Measurements from ENCODE around the gene EXOSC9.

Gene EXOSC9

DNA sequence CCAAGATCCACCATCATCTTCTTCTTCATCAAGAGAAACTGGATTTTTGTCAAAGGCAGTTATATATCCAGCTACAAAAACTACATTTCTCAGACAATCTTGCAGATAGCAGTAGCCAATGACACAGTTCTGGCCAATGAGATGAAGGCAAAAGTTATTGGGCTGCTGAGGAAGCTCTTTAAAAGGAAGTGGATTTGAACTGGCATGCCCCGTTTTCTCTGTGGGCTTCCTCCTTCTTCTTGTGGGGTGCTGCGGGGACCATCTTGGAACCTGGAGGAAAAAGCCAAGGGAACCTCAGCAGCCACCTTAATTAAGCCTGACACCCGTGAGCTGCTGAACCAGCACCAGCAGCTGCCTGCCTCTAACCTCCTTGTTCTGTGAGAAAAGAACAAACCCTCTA, 40.9 kb upstream of the EXOSC9 start:
- no peak for ATAC-seq (ENCODE audit: insufficient read depth, low read depth)
- H3K79me2 ChIP-seq (ENCODE audit: insufficient read depth, low read length), result no peaks in the 10 kb centered on the region
- no peaks in the 10 kb centered on the region for H3K36me3 ChIP-seq (ENCODE audit: insufficient read depth, low read length)
- no peak overlapping the region for H3K4me2 ChIP-seq (ENCODE audit: insufficient read depth, low read length)
- no peak overlapping the region for H3K4me3 ChIP-seq (ENCODE audit: low read depth in 1 of 2, low read length in 2 of 2)
- no peaks in the 10 kb centered on the region for H3K9me3 ChIP-seq (ENCODE audit: insufficient read depth, low read length, severe bottlenecking)
- no peak overlapping the region for H3K27ac ChIP-seq (ENCODE audit: low read length)
- H4K20me1 ChIP-seq (ENCODE audit: insufficient read depth, low read length), result no peaks in the 10 kb centered on the region
- no peaks in the 10 kb centered on the region for H3K4me1 ChIP-seq (ENCODE audit: insufficient read depth, low read length)
- DNase-seq, result no peak
- no peak overlapping the region for H2AFZ ChIP-seq (ENCODE audit: low read depth, low read length)
- TF ChIP-seq, protein P1, sequence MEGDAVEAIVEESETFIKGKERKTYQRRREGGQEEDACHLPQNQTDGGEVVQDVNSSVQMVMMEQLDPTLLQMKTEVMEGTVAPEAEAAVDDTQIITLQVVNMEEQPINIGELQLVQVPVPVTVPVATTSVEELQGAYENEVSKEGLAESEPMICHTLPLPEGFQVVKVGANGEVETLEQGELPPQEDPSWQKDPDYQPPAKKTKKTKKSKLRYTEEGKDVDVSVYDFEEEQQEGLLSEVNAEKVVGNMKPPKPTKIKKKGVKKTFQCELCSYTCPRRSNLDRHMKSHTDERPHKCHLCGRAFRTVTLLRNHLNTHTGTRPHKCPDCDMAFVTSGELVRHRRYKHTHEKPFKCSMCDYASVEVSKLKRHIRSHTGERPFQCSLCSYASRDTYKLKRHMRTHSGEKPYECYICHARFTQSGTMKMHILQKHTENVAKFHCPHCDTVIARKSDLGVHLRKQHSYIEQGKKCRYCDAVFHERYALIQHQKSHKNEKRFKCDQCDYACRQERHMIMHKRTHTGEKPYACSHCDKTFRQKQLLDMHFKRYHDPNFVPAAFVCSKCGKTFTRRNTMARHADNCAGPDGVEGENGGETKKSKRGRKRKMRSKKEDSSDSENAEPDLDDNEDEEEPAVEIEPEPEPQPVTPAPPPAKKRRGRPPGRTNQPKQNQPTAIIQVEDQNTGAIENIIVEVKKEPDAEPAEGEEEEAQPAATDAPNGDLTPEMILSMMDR (IDR thresholded peaks at IDR 0.05; ENCODE audit: borderline replicate concordance, extremely low read depth, low read length, poor library complexity, severe bottlenecking), result no peak
- no peak for TF ChIP-seq EZH2 (IDR thresholded peaks at IDR 0.05; ENCODE audit: borderline replicate concordance, low read depth, low read length, severe bottlenecking)
- H3K9ac ChIP-seq (ENCODE audit: low read depth, low read length), result no peak overlapping the region
- no peaks in the 10 kb centered on the region for H3K27me3 ChIP-seq (ENCODE audit: insufficient read depth, low read length, poor library complexity)

DNA sequence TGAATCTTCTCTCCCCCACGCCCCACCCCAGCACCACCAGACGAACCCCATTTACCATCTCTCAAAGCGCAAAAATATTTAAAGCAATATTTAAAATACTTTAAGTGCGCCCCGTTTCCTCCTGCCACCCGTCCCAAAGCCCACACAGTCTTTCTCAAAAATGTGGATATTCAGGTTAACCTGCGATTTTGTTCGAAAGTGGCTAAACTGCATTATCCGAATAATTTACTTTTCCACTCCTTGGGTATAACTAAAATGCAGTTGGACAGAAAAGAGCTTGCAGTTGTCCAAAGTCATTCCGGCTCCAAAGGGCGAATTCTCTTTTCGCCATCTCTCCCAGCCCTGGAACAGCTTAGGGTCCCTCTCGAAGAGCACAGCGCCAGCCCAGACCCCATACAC, 36.8 kb upstream of the EXOSC9 start:
- H3K9me3 ChIP-seq (ENCODE audit: insufficient read depth, low read length, severe bottlenecking), result no peaks in the 10 kb centered on the region
- H3K79me2 ChIP-seq (ENCODE audit: insufficient read depth, low read length), result no peaks in the 10 kb centered on the region
- H3K9ac ChIP-seq (ENCODE audit: low read depth, low read length), result no peak overlapping the region
- H4K20me1 ChIP-seq (ENCODE audit: insufficient read depth, low read length), result no peaks in the 10 kb centered on the region
- no peak for TF ChIP-seq EZH2 (IDR thresholded peaks at IDR 0.05; ENCODE audit: borderline replicate concordance, low read depth, low read length, severe bottlenecking)
- TF ChIP-seq, protein P1 (IDR thresholded peaks at IDR 0.05; ENCODE audit: borderline replicate concordance, extremely low read depth, low read length, poor library complexity, severe bottlenecking), result no peak
- no peak overlapping the region for H3K4me2 ChIP-seq (ENCODE audit: insufficient read depth, low read length)
- no peaks in the 10 kb centered on the region for H3K4me1 ChIP-seq (ENCODE audit: insufficient read depth, low read length)
- H3K4me3 ChIP-seq (ENCODE audit: low read depth in 1 of 2, low read length in 2 of 2), result no peak overlapping the region
- no peak for DNase-seq
- ATAC-seq (ENCODE audit: insufficient read depth, low read depth), result no peak
- no peak overlapping the region for H3K27ac ChIP-seq (ENCODE audit: low read length)
- H3K36me3 ChIP-seq (ENCODE audit: insufficient read depth, low read length), result no peaks in the 10 kb centered on the region
- H3K27me3 ChIP-seq (ENCODE audit: insufficient read depth, low read length, poor library complexity), result no peaks in the 10 kb centered on the region
- no peak overlapping the region for H2AFZ ChIP-seq (ENCODE audit: low read depth, low read length)

DNA sequence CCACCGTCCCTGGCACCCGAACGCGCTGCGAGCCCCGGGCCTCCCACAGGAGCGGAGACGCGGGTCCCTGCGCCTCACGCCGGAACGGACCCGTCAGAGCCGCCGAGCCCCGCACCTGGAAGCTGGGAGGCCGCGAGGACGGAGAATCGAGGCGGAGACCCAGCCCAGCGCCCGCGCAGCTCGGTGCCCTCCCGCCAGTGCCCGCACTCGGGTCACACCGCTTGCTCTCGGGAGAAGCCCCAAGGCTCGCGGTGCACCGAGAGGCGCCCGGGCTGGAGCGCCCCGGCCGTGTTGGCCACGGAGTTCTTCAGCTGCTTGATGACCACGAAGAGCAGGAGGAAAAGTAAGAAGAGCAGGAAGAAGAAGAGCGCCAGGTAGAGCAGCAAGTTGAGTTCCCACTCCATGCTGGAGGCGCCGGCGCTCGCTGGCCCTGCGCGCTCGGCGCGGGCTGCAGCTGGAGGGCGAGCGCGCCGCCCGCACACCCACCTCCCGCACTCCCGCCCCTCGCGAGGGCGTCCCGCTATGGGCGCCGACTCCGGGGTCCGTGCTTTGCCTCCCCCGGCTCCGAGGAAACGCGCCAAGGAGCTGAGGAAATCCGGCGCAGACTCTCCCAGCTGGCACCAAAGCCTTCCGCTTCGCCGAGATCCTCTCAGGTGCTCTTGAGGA, 36.3 kb upstream of the EXOSC9 start, which contains the start of gene SMIM43:
TSS of gene SMIM43 (minus strand) at position 463 of the 666 bp plus-strand sequence. CDS start at position 404, 59 bp downstream.
- no peaks in the 10 kb centered on the region for H3K79me2 ChIP-seq (ENCODE audit: insufficient read depth, low read length)
- H3K36me3 ChIP-seq (ENCODE audit: insufficient read depth, low read length), result no peaks in the 10 kb centered on the region
- no peak within 1 kb of the TSS for H3K9ac ChIP-seq (ENCODE audit: low read depth, low read length)
- H3K4me2 ChIP-seq (ENCODE audit: insufficient read depth, low read length), result no peak within 1 kb of the TSS
- no peak for DNase-seq
- H3K4me1 ChIP-seq (ENCODE audit: insufficient read depth, low read length), result no peaks in the 10 kb centered on the region
- TF ChIP-seq EZH2 (IDR thresholded peaks at IDR 0.05; ENCODE audit: borderline replicate concordance, low read depth, low read length, severe bottlenecking), result no peak
- TF ChIP-seq, protein P1 (IDR thresholded peaks at IDR 0.05; ENCODE audit: borderline replicate concordance, extremely low read depth, low read length, poor library complexity, severe bottlenecking), result no peak
- H3K27me3 ChIP-seq (ENCODE audit: insufficient read depth, low read length, poor library complexity), result no peaks in the 10 kb centered on the region
- H2AFZ ChIP-seq (ENCODE audit: low read depth, low read length), result peak within 1 kb of the TSS; percentile 3; the same call in 1 of the 2 replicates
- no peaks in the 10 kb centered on the region for H4K20me1 ChIP-seq (ENCODE audit: insufficient read depth, low read length)
- H3K4me3 ChIP-seq (ENCODE audit: low read depth in 1 of 2, low read length in 2 of 2), result no peak within 1 kb of the TSS
- no peak for ATAC-seq (ENCODE audit: insufficient read depth, low read depth)
- H3K9me3 ChIP-seq (ENCODE audit: insufficient read depth, low read length, severe bottlenecking), result no peaks in the 10 kb centered on the region
- no peak within 1 kb of the TSS for H3K27ac ChIP-seq (ENCODE audit: low read length)
